Measurements from ENCODE around the gene WWC2. TPM values are rescaled to one million over a fixed set of nuclear protein-coding genes. Genes with fewer than 3 reads are reported as not detected.

WWC2 gene
- total and polyA plus RNA-seq, 2 experiments from 2014 or later = 50.5 to 74.2 TPM

DNA sequence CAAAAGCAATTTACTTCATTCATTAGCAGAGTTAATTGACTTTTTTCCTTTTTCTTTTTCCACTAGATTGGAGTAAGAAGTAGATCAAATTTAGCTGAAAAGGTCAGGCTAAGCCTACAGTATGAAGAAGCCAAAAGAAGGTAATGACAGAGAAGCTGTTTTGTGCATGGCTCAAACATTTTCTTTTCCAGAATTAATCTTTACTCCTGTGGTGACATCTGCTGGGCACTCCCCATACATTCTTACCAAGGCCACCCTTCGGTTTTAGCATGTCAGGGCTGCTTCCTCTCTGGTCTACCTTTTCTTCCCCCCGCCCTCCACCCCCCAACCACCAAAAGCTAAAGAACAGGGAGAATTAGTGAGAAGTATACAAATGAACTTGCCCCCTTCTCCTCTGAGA lies 150.8 kb downstream of the WWC2 start:
- Histone ChIP-seq H3K4me2 (no peak overlapping the region), H3K4me1 (ENCODE audit: insufficient read depth) (no peaks in the 10 kb centered on the region), H3K27ac (ENCODE audit: low read depth) (no peak overlapping the region), H3K9me2 (ENCODE audit: insufficient read depth) (no peaks in the 10 kb centered on the region), H3K79me2 (replicated peaks; ENCODE audit: insufficient read depth) (no peaks in the 10 kb centered on the region), H3K36me3 (ENCODE audit: insufficient read depth) (peaks cover 26% of the 10 kb centered on the region; the same call in 1 of the 2 replicates), H3K27me3 (ENCODE audit: insufficient read depth) (no peaks in the 10 kb centered on the region), H2AFZ (no peak overlapping the region), H3F3A (replicated peaks; ENCODE audit: low read depth) (no peaks in the 10 kb centered on the region), H3K4me3 (no peak overlapping the region), H4K20me1 (replicated peaks; ENCODE audit: insufficient read depth) (no peaks in the 10 kb centered on the region)
- Mint-ChIP-seq H3K27ac (peak overlapping the region; percentile 88), H3K4me3 (no peak overlapping the region), H3K9me3 (no peaks in the 10 kb centered on the region), H3K27me3 (ENCODE audit: insufficient read depth, low read depth, poor library complexity) (no peaks in the 10 kb centered on the region), H3K36me3 (ENCODE audit: low read depth) (peaks cover 70% of the 10 kb centered on the region), H3K4me1 (peaks cover 6% of the 10 kb centered on the region; the same call in 2 of the 3 replicates)
- no peak for TF ChIP-seq ZNF462 (CRISPR knock-in tag; IDR thresholded peaks at IDR 0.05)
- TF ChIP-seq POLR2AphosphoS5 (IDR thresholded peaks at IDR 0.05; ENCODE audit: low read depth) = no peak
- no peak for TF ChIP-seq STAT1 (IDR thresholded peaks at IDR 0.05; ENCODE audit: unreplicated experiment)
- TF ChIP-seq EZH2phosphoT487 (IDR thresholded peaks at IDR 0.05; ENCODE audit: unreplicated experiment) = no peak
- no peak for TF ChIP-seq CREB1 (CRISPR knock-in tag; IDR thresholded peaks at IDR 0.05; ENCODE audit: low read depth)
- no peak for TF ChIP-seq ZNF331 (CRISPR knock-in tag; IDR thresholded peaks at IDR 0.05; ENCODE audit: low read depth)
- TF ChIP-seq, protein P1, sequence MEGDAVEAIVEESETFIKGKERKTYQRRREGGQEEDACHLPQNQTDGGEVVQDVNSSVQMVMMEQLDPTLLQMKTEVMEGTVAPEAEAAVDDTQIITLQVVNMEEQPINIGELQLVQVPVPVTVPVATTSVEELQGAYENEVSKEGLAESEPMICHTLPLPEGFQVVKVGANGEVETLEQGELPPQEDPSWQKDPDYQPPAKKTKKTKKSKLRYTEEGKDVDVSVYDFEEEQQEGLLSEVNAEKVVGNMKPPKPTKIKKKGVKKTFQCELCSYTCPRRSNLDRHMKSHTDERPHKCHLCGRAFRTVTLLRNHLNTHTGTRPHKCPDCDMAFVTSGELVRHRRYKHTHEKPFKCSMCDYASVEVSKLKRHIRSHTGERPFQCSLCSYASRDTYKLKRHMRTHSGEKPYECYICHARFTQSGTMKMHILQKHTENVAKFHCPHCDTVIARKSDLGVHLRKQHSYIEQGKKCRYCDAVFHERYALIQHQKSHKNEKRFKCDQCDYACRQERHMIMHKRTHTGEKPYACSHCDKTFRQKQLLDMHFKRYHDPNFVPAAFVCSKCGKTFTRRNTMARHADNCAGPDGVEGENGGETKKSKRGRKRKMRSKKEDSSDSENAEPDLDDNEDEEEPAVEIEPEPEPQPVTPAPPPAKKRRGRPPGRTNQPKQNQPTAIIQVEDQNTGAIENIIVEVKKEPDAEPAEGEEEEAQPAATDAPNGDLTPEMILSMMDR (conservative IDR thresholded peaks at IDR 0.05; ENCODE audit: low read depth in 2 of 2) = peak; percentile 43 to 62
- TF ChIP-seq ETS1 (IDR thresholded peaks at IDR 0.05) = no peak
- TF ChIP-seq ZNF114 (CRISPR knock-in tag; IDR thresholded peaks at IDR 0.05) = no peak
- ATAC-seq = peak; percentile 67
- peak; percentile 60 for DNase-seq (ENCODE audit: low spot score)
